MM.1S (cell line): ENCODE results near the gene USP54.

Experiments
- DNase-seq: peaks from one replicate; pipeline ENCODE4 v3.0.0-alpha.2; 2015
- H2AFZ ChIP-seq: fragments of 300-600 bp; sonication (generic); 2 replicates; pipeline ENCODE4 v1.6.0; 2016; ENCODE audit warnings: antibody characterized with exemption, low read length
- H3F3A ChIP-seq: fragments of 300-600 bp; sonication (generic); 2 replicates; pipeline ENCODE4 v1.6.1; 2016; ENCODE audit warnings: mild to moderate bottlenecking, antibody characterized with exemption, low read length, moderate library complexity, mixed read lengths; ENCODE audit not compliant: insufficient read depth
- H3K27ac ChIP-seq: fragments of 300-600 bp; sonication (generic); 2 replicates; pipeline ENCODE4 v1.5.1; 2016; ENCODE audit warnings: mild to moderate bottlenecking, low read length
- H3K27me3 ChIP-seq: fragments of 300-600 bp; sonication (generic); replicated peaks from 2 replicates; pipeline ENCODE4 v1.6.0; 2016; ENCODE audit warnings: low read length; ENCODE audit not compliant: insufficient read depth
- H3K36me3 ChIP-seq: fragments of 300-600 bp; sonication (generic); replicated peaks from 2 replicates; pipeline ENCODE4 v1.6.1; 2016; ENCODE audit warnings: mild to moderate bottlenecking, low read length, mixed read lengths; ENCODE audit not compliant: insufficient read depth
- H3K4me1 ChIP-seq: fragments of 300-600 bp; sonication (generic); 2 replicates; pipeline ENCODE4 v1.6.1; 2016; ENCODE audit warnings: low read length, mixed read lengths
- H3K4me2 ChIP-seq: fragments of 300-600 bp; sonication (generic); 2 replicates; pipeline ENCODE4 v1.6.0; 2016; ENCODE audit warnings: low read depth, low read length
- H3K4me3 ChIP-seq: fragments of 300-600 bp; sonication (generic); 2 replicates; pipeline ENCODE4 v1.5.1; 2016; ENCODE audit warnings: low read length, mixed read lengths
- H3K79me2 ChIP-seq: fragments of 300-600 bp; sonication (generic); 2 replicates; pipeline ENCODE4 v1.6.1; 2016; ENCODE audit warnings: mixed run types, low read length, mixed read lengths
- H3K9ac ChIP-seq: fragments of 300-600 bp; sonication (generic); 2 replicates; pipeline ENCODE4 v1.6.1; 2016; ENCODE audit warnings: low read length, mixed read lengths
- H3K9me2 ChIP-seq: fragments of 300-600 bp; sonication (generic); replicated peaks from 2 replicates; pipeline ENCODE4 v1.6.1; 2016; ENCODE audit warnings: mild to moderate bottlenecking, low read length, mixed read lengths; ENCODE audit not compliant: insufficient read depth
- H3K9me3 ChIP-seq: fragments of 300-600 bp; sonication (generic); replicated peaks from 2 replicates; pipeline ENCODE4 v1.6.1; 2016; ENCODE audit warnings: mild to moderate bottlenecking, low read length, mixed read lengths; ENCODE audit not compliant: insufficient read depth
- H4K20me1 ChIP-seq: fragments of 300-600 bp; sonication (generic); 2 replicates; pipeline ENCODE4 v1.6.1; 2016; ENCODE audit warnings: mild to moderate bottlenecking, low read length, moderate library complexity, mixed read lengths; ENCODE audit not compliant: insufficient read depth
- EZH2 ChIP-seq: fragments of 300-600 bp; sonication (generic); optimal IDR thresholded peaks from 2 replicates; pipeline ENCODE3; 2017; ENCODE audit warnings: low read depth, mild to moderate bottlenecking, antibody characterized with exemption, low read length, mixed read lengths
- EZH2phosphoT487 ChIP-seq: fragments of 300-600 bp; sonication (generic); IDR thresholded peaks from 2 replicates; pipeline ENCODE4 v1.6.1; 2018; ENCODE audit warnings: antibody characterized with exemption, low read length
- TF ChIP-seq, protein P1 (sequence below): fragments of 300-600 bp; sonication (generic); IDR thresholded peaks from 2 replicates; pipeline ENCODE4 v1.5.1; 2016; ENCODE audit warnings: antibody characterized with exemption, low read length, mixed read lengths

The USP54 gene

DNA sequence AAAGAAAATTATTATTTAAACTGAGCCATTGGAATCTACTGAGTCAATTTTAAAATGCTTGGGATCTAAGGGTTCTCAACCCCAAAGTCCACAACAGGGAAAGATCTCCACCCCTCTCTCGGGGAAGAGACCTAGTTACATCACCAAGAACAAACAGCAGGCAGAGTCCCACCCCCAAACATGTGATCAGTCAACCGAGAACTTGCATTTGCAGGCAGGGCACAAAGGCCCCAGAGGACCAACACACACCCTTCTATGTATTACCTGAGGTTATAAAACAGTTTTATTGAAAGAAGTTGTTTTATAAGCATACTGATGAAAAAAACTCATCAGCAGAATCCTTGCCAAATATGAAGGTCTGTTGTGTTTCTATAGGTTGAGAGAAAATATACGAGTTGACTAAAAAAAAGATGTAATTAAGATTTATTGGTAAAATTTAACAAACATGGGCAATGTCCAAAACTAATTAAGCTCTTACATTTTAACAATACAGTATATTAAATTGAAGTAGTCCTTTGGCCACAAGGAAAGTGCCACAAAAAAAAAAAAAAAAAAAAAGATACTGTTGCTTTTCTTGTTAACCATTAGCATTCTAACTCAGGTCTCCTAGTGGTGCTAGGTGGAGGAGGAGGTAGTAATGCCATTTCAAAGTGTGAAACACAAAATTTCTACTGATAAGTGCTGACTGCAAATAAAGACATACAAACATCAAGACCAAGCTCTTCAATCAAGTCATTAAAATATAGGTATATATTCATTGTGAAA lies 975 bp upstream of the USP54 start:
- Histone ChIP-seq H3K36me3 (no peaks in the 10 kb centered on the region), H2AFZ (no peak overlapping the region), H3K4me2 (no peak overlapping the region), H3K9me2 (no peaks in the 10 kb centered on the region), H3K4me3 (no peak overlapping the region), H3K9ac (no peak overlapping the region), H3K27me3 (no peaks in the 10 kb centered on the region), H3F3A (no peaks in the 10 kb centered on the region), H3K4me1 (no peaks in the 10 kb centered on the region), H3K9me3 (no peaks in the 10 kb centered on the region), H3K79me2 (no peaks in the 10 kb centered on the region), H3K27ac (no peak overlapping the region), H4K20me1 (no peaks in the 10 kb centered on the region)
- TF ChIP-seq EZH2phosphoT487: no peak
- TF ChIP-seq EZH2: no peak
- TF ChIP-seq, protein P1, sequence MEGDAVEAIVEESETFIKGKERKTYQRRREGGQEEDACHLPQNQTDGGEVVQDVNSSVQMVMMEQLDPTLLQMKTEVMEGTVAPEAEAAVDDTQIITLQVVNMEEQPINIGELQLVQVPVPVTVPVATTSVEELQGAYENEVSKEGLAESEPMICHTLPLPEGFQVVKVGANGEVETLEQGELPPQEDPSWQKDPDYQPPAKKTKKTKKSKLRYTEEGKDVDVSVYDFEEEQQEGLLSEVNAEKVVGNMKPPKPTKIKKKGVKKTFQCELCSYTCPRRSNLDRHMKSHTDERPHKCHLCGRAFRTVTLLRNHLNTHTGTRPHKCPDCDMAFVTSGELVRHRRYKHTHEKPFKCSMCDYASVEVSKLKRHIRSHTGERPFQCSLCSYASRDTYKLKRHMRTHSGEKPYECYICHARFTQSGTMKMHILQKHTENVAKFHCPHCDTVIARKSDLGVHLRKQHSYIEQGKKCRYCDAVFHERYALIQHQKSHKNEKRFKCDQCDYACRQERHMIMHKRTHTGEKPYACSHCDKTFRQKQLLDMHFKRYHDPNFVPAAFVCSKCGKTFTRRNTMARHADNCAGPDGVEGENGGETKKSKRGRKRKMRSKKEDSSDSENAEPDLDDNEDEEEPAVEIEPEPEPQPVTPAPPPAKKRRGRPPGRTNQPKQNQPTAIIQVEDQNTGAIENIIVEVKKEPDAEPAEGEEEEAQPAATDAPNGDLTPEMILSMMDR: no peak
- no peak for DNase-seq

DNA sequence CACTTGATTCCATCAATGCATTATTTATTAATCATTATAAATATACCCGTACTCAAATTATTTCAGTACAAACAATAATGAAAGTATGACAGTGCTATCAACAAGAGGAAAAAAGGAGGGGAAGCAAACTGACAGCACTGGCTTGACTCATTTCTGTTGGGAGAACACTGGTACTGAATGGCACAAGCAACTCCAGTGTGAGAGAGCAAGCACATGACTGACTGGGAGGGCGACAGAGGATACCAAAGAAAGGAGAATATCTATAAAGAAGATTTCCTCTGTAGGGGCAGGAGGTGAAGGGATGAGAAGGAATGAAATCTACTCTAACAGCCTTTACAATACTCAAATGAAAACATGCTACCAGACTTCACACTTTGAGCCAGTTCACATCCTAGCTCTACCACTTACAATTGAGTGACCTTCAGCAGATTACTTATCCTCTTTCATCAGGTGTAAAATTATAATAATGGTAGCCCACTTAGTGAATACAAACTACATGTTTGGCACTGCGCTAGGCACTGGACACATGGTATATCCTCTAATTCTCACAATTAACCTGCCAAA lies 1.5 kb downstream of the USP54 start:
- no peak for DNase-seq

DNA sequence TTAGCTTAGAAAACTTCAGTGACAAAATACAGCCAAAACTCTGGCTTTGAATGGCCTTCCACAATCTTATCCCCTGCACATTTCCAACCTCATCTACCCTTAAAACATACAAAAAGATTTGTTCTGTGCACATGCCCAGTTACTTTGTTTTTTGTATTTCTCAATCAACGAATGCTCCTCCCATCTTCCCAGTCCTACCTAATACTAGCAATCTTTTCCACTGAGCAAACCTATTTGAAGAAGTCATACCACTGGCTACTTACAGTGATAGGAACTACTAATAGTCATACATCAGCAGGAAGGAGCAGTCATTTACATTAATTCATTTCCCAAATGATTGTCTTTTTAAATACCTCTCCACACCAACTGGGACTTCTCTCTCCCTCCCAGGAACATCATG lies 2.5 kb downstream of the USP54 start:
- Histone ChIP-seq H3K9me3 (no peaks in the 10 kb centered on the region), H3K79me2 (no peaks in the 10 kb centered on the region), H3K4me1 (no peaks in the 10 kb centered on the region), H3F3A (no peaks in the 10 kb centered on the region), H3K27ac (no peak overlapping the region), H3K9me2 (no peaks in the 10 kb centered on the region), H2AFZ (no peak overlapping the region), H3K36me3 (no peaks in the 10 kb centered on the region), H3K4me3 (no peak overlapping the region), H4K20me1 (no peaks in the 10 kb centered on the region), H3K27me3 (no peaks in the 10 kb centered on the region), H3K9ac (no peak overlapping the region), H3K4me2 (no peak overlapping the region)
- no peak for DNase-seq
- TF ChIP-seq EZH2phosphoT487 (no peak), EZH2 (no peak)
- TF ChIP-seq, protein P1: no peak

More for the DNA sequence above, 1.5 kb downstream of the USP54 start:
- Histone ChIP-seq H3K27me3 (no peaks in the 10 kb centered on the region), H3K4me3 (no peak overlapping the region), H3K9me3 (no peaks in the 10 kb centered on the region), H3K4me2 (no peak overlapping the region), H3K9me2 (no peaks in the 10 kb centered on the region), H4K20me1 (no peaks in the 10 kb centered on the region), H3K79me2 (no peaks in the 10 kb centered on the region), H3K9ac (no peak overlapping the region), H3K36me3 (no peaks in the 10 kb centered on the region), H2AFZ (no peak overlapping the region), H3F3A (no peaks in the 10 kb centered on the region), H3K27ac (no peak overlapping the region), H3K4me1 (no peaks in the 10 kb centered on the region)
- TF ChIP-seq, protein P1: no peak
- TF ChIP-seq EZH2phosphoT487 (no peak), EZH2 (no peak)
